Frontal cortex (tissue), 4 donors: ENCODE results near the gene HOXA5. TPM values are rescaled to one million over a fixed set of nuclear protein-coding genes. Genes with fewer than 3 reads are reported as not detected.

Experiments
- DNase-seq, 2 donors: peaks; one replicate each; pipeline ENCODE4 v3.0.0; 2012; ENCODE audit warnings: low spot score in 2 of 2
- FAIRE-seq: peaks from 2 replicates; lab custom pipeline; 2012; peaks lifted over from hg19 to GRCh38; lab: Jason Lieb, UNC
- total RNA-seq: library from RNA; depleted of rRNA; stranded (reverse); fragments of >200 nt; gene quantifications from one replicate; pipeline ENCODE4 v1.2.3, GENCODE V29; 2014
- donor health status: control.
- donor health status: control.
- donor health status: control.

Gene HOXA5
- not detected for total RNA-seq

GRCh38 chr7:27143023-27143949 is at the start of gene HOXA5:
HOXA5 (minus strand) TSS chr7:27143681; CDS start chr7:27143607, 74 bp downstream.
- FAIRE-seq, result no peak
- DNase-seq, result no peak

- DNase-seq (no peak), FAIRE-seq (no peak)
Measured at GRCh38 chr7:27192546-27193334, 49.3 kb upstream of the HOXA5 start.

- no peak for DNase-seq
- no peak for FAIRE-seq
Measured at GRCh38 chr7:27191833-27192545, 48.5 kb upstream of the HOXA5 start.

GRCh38 chr7:27191161-27191731 is 47.8 kb upstream of the HOXA5 start:
- DNase-seq, result no peak
- no peak for FAIRE-seq

GRCh38 chr7:27189997-27190748 is 46.7 kb upstream of the HOXA5 start:
- FAIRE-seq (no peak), DNase-seq (no peak)

- no peak for FAIRE-seq
Measured at GRCh38 chr7:27189295-27189996, 46.0 kb upstream of the HOXA5 start.

DNA sequence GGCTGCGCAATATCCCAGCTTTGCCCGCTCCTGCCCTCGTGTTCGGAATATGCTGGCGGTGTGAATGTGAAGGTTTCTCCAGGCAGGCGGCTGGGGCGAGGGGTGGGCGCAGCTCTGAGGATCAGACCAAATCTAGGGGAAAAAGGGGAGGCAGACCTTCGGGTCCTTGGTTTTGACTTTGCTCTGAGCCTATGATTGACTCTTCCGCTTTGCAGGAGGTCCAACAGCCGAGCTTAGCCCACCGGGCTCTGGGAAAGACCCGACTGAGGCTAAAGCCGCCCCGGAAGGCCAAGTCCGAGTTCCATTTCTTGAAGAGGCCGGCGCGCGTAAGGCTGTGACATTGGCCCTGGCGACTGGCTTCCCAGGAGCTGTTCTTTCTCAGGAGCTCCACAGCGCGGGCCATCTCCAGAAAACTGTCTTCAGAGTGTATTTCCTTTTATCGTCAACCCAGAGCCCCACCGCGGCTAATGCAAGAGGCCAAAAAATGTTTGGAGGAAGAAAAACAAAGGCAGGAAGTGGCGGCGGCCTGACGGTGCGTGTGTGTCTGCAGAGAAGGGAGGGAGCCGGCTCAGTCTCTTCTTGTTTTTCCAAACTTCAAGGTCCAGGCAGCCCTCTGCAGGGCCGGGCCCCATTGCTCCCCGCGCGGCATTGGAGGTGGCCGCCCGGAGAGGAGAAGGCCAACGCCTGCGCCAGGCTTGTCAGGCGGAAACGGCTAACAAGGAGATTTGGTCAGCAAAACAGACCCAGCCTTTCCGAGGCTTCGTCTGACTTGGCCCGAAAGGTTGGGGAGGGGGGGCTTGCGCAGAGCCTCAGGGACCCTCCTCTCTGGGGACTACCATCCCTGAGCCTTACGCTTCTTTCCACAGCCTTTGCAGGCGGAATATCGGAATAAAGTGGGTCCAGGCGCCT is 45.2 kb upstream of the HOXA5 start:
- DNase-seq, result no peak
- FAIRE-seq, result no peak

More at GRCh38 chr7:27189295-27189996, 46.0 kb upstream of the HOXA5 start:
- no peak for DNase-seq

GRCh38 chr7:27187475-27188385 is 44.2 kb upstream of the HOXA5 start:
- no peak for FAIRE-seq
- DNase-seq, result no peak

DNA sequence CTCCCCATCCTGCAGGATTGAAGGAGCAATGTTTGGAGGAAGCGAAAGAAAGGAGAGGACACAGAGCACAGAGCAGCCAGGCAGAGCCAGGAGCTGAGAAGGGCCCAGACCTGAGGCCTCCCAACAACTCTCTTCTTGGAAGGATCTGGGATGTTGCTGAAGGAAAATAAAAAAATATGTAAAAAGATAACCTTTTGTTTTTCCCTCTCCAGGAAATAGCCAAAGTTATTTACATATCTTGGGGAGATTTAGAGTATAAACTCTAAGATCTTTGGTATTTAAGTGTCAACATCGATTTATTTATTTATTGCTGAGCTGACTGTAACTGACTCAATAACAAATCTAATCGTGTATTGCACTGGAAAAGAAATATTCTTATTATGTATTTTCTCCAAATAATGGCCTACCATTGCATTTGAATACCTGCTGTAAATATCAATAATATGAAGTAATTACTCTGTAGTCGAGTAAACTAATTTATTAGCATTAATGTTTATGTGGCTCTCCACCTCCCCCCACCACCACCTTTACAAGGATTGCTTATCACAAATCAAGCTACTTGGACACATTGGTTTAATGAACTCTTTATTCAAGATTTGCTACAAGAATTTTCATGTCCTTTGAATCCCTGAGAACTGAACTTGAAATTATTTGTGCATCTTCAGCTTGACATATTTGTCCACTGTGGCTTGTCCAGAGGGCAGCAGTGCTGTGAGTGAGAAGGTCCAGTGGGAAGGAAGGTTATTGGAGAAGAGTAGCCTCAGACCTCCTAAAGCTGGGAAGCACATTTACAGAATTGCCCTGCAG is 43.4 kb upstream of the HOXA5 start:
- DNase-seq (no peak), FAIRE-seq (no peak)

DNA sequence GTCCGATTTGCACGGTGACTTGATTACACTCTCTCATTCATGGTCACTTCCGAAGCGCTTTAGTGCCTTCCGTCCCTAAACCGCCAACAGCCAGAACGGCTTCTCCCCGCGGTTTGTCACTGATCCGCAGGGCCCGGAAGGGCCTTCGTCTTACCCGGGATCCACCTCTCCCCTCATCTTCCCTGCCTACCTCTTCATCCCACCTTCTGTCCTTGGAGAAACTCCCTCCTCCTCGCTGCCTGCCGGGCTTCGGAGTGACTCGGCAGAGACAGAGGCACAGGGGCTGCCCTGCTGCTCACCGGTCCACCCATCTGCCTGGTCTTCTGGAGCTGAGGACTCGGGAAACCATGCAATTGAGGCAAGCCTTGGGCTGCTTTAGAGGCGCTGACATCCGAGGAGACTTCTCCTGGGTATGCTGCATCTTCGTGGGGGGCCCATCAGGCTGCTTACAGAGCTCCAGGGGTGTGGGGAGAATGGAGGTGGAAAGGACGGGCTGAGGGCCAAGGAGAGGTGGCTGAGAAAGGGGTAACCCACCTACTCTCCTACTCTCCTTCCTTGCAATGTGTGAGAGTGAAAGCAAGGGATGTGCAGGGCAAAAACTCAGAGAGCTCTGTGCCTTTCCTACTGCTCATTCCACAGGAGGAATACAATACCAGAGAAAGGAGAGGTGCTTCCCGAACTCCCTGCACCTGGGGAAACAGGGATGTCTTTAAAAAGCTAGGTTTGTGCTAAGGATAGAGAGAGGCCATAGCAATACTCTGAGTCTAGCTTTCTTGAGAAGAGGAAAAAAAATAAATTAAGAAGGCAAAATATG is 42.6 kb upstream of the HOXA5 start:
- no peak for DNase-seq
- FAIRE-seq, result no peak

- FAIRE-seq (no peak), DNase-seq (peak in 1 of 2 donors; percentile 63)
Measured at GRCh38 chr7:27185013-27185853, 41.8 kb upstream of the HOXA5 start, which contains the start of gene HOXA11. HOXA11 (minus strand) TSS chr7:27185232; CDS start chr7:27185144, 88 bp downstream.

GRCh38 chr7:27184337-27185012 is 41.0 kb upstream of the HOXA5 start:
- DNase-seq (no peak), FAIRE-seq (no peak)

DNA sequence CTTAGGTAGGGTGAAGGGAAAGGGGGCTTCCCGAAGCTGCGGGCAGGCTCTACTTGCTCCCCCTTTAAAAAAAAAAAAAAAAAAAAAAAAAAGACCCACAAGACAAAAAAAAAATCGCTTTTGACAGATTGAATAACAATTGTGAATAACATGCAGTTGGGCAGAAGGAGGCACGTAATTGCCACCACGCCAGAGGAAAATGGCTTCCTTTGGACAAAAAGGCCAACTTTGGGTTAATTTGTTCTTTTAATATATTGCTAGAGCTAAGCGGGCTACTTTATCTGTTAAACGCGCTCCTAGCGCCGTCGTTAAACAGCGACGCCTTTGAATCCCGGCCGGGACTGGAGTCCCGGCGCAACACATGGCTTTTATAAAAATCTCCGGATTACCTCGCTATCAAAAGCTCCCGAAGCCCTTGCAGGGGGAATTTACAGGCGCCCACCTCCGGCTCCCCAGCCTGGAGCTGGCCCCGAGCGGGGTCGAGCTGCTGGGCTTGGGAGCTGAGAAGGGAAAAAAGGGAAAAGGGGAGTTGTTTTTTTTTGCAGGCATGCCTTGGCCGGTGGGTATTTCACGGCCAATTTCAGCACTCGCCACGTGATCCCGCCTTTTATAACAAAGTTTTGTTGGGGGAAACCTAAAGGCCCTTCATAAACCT is 40.3 kb upstream of the HOXA5 start:
- no peak for DNase-seq
- FAIRE-seq, result no peak
